NCI-H187 treated with DMSO at 0.1 percent for 48 hours (cell line): ENCODE results near the gene KLHL2.
"Not testable (repeated sequence)": the region's sequence is repeated elsewhere in the genome, so short reads cannot be mapped to it uniquely, and the experiment has no call there.

ENCODE experiments used
- DNase-seq: peaks from one replicate; lab custom pipeline; 2025; lab: John Stamatoyannopoulos, UW

Gene KLHL2

DNA sequence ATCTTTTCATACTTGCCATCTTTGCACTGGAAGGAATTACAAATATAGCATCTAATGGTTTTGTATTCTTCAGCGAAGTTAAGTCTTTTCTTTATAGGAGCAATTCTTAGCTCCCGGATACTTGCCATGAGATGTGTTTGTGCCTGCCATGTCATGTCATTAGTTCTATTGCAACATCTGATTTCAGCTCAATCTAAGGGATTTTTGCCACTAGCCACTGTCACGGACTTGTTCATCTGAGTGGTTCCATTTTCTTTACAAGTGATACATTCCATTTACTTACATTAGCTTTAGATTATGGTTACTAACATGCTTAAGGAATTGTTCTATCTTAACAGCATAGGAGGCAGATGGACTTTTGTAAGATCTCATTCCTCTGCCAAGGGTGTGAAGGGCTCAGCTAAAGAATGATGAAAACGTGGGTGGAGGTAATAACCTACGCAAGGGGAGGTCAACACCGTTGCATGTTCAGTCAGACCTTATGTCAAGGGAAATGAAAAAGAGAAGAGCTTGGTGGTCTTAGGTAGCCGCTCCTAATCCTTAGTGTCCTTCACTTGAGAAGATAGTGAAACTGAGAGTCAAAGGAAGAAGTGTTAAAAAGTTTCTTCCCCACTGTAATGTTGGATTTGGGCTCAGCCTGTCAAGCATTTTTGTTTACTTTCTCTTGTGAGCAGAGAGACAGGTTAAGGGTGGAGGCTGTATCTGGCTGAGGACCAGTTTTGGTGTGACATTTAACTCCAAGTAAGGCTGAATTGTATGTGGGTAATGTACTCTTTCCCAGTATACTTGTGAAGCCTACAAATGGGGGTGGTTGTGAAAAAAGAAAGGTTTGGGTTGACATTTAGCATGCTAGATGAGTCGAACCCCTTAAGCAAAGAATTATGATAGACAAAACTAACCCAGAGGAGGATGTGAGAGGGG is 3.6 kb upstream of the KLHL2 start:
- no peak for DNase-seq

DNA sequence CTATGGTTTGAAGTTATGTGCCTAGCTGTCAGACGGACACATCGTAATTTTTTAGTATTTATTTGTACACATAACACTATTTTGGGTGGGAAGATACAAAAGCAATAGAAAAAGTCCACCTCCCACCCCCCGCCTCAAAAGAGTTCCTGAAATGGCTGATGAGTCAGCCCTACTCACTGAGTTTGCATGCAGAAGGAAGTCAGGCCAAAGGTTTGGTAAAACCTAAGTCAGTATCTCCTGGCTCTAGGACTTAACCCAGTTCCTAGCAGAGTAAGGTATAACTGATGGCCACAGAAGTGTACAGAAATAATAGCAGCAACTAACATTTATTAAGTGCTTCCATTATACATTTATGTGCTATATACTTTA is 2.9 kb upstream of the KLHL2 start:
- DNase-seq: no peak

DNA sequence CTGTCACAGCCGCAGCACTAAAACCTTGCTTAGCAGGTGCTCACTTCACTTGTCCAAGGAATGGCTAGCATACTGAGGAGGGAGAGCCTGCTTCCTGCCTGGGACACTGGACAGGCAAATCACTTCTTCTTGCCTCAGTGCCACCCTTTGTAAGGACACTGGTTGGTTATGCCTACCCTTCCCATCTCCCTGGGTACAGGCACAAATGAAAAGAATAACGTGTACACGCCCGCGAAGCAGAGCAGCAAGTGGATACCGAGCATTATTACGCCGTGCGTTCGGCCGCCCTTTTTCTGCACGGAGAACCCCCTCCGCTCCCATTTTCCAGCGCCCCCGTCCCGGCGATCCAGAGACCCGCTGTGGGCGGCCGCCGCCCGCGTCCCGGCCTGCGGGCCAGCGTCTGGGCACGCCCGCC is 338 bp upstream of the KLHL2 start:
- DNase-seq: no peak

GRCh38 chr4:165208221-165208652 is 876 bp downstream of the KLHL2 start:
- no peak for DNase-seq

DNA sequence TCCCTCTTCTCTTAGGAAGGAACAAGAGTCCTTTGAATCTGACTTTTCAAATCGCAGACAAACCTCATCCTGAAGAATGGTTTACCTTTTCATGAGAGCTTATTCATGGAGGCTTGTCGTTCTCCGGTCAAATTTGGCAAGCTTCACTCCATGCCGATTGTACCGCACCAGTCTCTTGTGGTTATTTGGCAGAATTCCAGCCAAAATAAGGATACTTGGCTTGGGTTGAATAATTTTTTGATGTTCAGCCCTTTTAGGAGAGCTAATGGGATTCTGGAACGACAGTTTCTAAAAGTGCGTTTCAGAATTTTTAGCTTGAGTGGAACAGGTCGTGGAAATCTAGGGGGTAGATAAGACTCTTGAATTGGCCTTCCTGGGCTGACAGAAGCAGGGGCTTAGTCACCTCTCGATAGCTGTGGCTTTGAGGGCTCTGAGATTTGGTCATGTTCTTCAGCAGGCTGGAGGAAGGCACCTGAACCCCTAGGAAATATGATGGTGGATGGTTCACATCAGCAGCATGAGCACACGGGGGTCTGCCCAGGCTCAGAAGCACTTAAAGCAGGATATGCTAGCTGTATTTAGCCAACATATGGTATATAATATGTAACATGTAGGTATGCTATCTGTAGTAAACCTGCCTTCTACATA is 1.5 kb downstream of the KLHL2 start:
- no peak for DNase-seq

DNA sequence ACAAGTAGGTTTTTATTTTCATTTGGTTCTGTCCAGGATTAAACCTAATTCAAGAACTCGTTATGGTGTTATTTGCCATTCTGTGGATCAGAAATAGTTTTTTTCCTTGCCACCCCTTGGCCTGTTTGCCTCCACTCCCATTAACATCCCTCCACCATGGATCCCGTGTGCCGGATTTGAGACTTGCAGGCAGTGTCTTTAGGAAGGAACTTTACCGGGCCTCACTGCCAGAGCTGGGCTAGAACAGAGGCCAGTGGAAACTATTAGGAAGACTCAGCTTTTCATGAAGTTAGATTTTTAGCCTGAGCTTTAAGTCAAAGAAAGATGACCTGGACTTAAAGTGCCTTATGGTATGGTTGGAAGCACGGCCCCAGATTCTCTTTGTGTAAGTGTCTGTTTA is 2.4 kb downstream of the KLHL2 start:
- no peak for DNase-seq

- DNase-seq: no peak
Measured at GRCh38 chr4:165210566-165210965, 3.2 kb downstream of the KLHL2 start.

- DNase-seq: not testable (repeated sequence)
Measured at GRCh38 chr4:165212647-165213046, 5.3 kb downstream of the KLHL2 start.

GRCh38 chr4:165213404-165213803 is 6.0 kb downstream of the KLHL2 start:
- not testable (repeated sequence) for DNase-seq

GRCh38 chr4:165213991-165214709 is 6.8 kb downstream of the KLHL2 start:
- not testable (repeated sequence) for DNase-seq

GRCh38 chr4:165215034-165215751 is 7.8 kb downstream of the KLHL2 start:
- DNase-seq: not testable (repeated sequence)

- DNase-seq: not testable (repeated sequence)
Measured at GRCh38 chr4:165215761-165216487, 8.6 kb downstream of the KLHL2 start.

GRCh38 chr4:165217325-165217724 is 10.0 kb downstream of the KLHL2 start:
- DNase-seq: no peak

- not testable (repeated sequence) for DNase-seq
Measured at GRCh38 chr4:165221306-165221705, 13.9 kb downstream of the KLHL2 start.

GRCh38 chr4:165221993-165222650 is 14.8 kb downstream of the KLHL2 start:
- DNase-seq: not testable (repeated sequence)

DNA sequence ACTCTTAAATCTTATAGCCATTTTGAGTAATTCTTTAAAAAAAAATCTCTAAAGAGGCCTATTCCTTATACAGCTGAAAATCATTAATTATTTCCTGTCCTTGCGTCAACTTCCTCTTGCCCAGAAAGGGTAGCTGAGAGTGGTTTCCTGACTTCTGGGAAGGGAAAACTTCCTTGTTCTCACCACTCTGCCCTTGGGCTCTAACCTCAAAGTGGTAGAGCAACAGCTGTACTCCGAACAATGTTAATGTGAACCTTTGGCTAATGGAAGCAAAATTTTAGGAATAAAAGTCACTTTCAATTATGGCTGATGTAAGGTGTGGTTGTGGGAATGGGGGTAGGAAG is 15.3 kb downstream of the KLHL2 start:
- DNase-seq: no peak

DNA sequence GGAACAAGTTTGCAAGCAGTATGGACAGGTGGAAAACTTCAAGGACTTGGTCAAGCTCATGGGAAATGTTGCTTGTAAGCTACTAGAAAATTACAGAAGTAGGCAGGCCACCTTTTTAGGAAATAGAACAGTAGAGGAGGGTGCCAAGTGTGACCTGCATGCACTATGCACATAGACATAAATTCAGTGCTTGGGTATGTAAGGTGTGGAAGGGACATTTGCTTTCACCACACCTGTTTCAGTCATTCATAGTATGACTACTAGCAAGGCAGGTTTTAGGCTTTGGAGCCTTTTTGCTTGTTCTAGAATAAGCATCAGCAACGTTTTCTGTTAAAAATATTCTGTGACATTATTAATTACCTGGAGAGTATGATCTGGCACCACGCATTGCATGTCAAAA is 20.0 kb downstream of the KLHL2 start:
- not testable (repeated sequence) for DNase-seq

DNA sequence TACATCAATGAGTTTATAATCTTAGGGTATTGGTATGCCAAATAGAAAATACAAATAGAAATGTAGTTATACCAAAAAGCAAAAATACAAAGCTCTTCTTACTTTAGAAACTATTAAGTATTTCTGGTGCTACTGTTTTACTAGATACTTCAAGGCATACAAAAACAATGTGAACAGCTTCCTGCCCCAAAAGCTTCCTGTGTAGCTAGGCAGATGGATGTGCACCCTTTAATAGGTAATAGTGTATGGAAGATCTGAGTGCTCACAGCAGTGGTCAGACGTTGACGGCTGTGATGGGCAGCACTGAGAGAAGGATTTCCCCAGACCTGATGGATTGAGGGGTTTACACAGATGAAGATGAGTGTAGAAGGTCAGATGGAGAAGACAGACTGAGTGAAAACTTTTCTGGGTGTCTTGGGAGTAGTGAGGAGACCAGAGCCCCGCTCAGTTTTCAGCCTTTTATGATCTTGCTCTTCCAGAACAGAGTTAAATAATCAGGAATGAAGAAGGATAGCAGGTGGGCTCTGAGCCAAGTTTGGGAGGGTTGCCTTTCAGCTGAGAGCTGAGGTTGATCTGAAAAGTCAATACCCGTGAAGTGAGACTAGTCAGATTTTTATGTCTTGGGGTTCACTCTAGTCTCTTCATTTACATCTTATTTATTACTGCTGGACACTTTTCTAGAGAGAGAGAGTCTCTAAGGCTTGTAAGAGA is 22.3 kb downstream of the KLHL2 start:
- DNase-seq: not testable (repeated sequence)

GRCh38 chr4:165232623-165233433 is 25.5 kb downstream of the KLHL2 start:
- DNase-seq: not testable (repeated sequence)
